Panc1 (cell line): Measurements from ENCODE around the gene CHST13.

Experiments used
- POLR2AphosphoS5 ChIP-seq: IDR thresholded peaks from 2 replicates; pipeline ENCODE4 v1.6.1; 2012; ENCODE audit warnings: mild to moderate bottlenecking, low read depth, low read length, moderate library complexity
- SIN3A ChIP-seq: IDR thresholded peaks from 2 replicates; pipeline ENCODE4 v1.6.1; 2012; ENCODE audit warnings: low read depth, mild to moderate bottlenecking, low read length, moderate library complexity, borderline replicate concordance; ENCODE audit not compliant: insufficient read depth
- TCF7L2 ChIP-seq: IDR thresholded peaks from 2 replicates; pipeline ENCODE4 v1.6.1; 2011; ENCODE audit warnings: mild to moderate bottlenecking, low read depth, low read length, inconsistent platforms
- TF ChIP-seq, protein P1 (sequence below): fragments of 450-650 bp; IDR thresholded peaks from 2 replicates; pipeline ENCODE4 v1.5.1; 2017; ENCODE audit warnings: mild to moderate bottlenecking
- TF ChIP-seq, protein P2 (sequence below), 2 experiments: IDR thresholded peaks; 2 replicates each; pipeline ENCODE4 v1.6.1; 2011 to 2012; ENCODE audit warnings: low read depth in 2 of 2, control low read depth in 1 of 2, low read length in 1 of 2, mild to moderate bottlenecking in 1 of 2, moderate library complexity in 1 of 2; ENCODE audit not compliant: insufficient read depth in 1 of 2

DNA sequence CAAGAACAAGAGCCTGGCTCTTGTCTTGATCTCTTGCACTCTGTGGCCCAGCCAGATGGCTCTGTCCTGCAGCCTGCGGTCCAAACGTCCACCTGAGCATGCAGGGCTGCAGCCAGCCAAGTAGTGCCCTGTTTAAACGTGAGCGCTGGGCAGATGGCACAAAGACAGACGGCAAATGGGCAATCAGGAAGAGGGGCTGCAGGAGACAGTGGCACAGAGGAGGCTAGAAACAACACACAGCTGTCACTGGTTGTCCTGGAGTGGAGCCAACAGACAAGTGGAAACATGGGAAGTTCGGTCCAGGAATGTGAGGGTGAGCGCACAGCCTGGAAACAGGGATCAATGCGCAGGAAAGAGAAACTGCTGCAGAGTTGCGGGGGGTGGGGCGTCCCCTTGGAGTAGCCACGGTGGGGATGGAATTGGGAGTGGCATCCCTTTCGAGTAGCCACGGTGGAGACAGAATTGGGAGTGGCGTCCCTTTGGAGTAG lies 37.6 kb upstream of the CHST13 start:
- TF ChIP-seq, protein P1, sequence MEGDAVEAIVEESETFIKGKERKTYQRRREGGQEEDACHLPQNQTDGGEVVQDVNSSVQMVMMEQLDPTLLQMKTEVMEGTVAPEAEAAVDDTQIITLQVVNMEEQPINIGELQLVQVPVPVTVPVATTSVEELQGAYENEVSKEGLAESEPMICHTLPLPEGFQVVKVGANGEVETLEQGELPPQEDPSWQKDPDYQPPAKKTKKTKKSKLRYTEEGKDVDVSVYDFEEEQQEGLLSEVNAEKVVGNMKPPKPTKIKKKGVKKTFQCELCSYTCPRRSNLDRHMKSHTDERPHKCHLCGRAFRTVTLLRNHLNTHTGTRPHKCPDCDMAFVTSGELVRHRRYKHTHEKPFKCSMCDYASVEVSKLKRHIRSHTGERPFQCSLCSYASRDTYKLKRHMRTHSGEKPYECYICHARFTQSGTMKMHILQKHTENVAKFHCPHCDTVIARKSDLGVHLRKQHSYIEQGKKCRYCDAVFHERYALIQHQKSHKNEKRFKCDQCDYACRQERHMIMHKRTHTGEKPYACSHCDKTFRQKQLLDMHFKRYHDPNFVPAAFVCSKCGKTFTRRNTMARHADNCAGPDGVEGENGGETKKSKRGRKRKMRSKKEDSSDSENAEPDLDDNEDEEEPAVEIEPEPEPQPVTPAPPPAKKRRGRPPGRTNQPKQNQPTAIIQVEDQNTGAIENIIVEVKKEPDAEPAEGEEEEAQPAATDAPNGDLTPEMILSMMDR: no peak
- TF ChIP-seq POLR2AphosphoS5 (no peak), SIN3A (no peak), TCF7L2 (no peak)
- TF ChIP-seq, protein P2, sequence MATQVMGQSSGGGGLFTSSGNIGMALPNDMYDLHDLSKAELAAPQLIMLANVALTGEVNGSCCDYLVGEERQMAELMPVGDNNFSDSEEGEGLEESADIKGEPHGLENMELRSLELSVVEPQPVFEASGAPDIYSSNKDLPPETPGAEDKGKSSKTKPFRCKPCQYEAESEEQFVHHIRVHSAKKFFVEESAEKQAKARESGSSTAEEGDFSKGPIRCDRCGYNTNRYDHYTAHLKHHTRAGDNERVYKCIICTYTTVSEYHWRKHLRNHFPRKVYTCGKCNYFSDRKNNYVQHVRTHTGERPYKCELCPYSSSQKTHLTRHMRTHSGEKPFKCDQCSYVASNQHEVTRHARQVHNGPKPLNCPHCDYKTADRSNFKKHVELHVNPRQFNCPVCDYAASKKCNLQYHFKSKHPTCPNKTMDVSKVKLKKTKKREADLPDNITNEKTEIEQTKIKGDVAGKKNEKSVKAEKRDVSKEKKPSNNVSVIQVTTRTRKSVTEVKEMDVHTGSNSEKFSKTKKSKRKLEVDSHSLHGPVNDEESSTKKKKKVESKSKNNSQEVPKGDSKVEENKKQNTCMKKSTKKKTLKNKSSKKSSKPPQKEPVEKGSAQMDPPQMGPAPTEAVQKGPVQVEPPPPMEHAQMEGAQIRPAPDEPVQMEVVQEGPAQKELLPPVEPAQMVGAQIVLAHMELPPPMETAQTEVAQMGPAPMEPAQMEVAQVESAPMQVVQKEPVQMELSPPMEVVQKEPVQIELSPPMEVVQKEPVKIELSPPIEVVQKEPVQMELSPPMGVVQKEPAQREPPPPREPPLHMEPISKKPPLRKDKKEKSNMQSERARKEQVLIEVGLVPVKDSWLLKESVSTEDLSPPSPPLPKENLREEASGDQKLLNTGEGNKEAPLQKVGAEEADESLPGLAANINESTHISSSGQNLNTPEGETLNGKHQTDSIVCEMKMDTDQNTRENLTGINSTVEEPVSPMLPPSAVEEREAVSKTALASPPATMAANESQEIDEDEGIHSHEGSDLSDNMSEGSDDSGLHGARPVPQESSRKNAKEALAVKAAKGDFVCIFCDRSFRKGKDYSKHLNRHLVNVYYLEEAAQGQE (IDR thresholded peaks at IDR 0.05; ENCODE audit: insufficient read depth in 1 of 2, low read depth in 2 of 2, low read length in 1 of 2): no peak
